HG03571 (cell line): ENCODE measurements around the gene ACOT7.
A peak's percentile ranks its signal among the peaks of the same experiment; 100 is the strongest.
"Not testable (repeated sequence)": the region's sequence is repeated elsewhere in the genome, so short reads cannot be mapped to it uniquely, and the experiment has no call there.

Experiments
- ATAC-seq: cut with Tn5 transposase; IDR thresholded peaks from one replicate; pipeline ENCODE4 v1.9.1; 2021; ENCODE audit not compliant: unreplicated experiment

Gene ACOT7

GRCh38 chr1:6241887-6242740, 151.5 kb downstream of the ACOT7 start:
- no peak for ATAC-seq

DNA sequence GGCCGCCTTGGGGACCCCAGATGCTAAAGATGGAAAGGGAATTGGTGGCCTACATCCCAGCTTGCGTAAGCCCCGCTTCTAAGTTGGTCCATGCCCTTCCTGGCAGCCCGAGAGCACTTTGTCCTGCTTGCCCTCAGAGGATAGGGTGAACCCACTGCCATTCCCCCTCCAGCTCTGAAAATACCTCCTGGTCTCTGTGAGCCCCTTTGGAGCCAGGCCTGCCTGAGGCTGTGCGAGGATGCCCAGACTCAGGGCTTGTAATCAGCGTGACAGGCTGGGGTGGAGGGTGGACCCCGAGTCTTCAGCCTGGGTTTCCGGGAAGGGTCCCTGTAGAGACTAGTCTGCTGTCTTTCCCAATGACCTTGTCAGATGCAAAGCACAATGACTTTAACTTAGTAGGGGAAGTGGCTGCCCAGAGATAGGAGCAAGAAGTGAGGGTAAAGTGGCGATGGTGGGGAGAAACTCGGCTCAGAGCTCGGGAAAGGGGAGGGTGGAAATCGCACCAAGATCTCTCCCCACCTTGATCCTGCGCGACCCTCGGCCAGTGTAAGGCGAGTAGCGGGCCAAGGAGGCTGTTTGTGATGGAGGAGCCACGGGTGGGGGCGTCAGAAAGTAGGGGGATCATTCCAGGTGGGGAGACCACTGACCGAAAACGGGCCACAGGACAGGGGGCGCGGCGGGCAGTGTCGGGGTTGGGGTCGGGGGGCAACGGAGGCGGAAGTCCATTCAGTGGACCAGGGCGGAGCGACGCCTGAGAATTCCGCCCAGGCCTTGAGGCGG, 152.3 kb downstream of the ACOT7 start:
- ATAC-seq, result no peak

DNA sequence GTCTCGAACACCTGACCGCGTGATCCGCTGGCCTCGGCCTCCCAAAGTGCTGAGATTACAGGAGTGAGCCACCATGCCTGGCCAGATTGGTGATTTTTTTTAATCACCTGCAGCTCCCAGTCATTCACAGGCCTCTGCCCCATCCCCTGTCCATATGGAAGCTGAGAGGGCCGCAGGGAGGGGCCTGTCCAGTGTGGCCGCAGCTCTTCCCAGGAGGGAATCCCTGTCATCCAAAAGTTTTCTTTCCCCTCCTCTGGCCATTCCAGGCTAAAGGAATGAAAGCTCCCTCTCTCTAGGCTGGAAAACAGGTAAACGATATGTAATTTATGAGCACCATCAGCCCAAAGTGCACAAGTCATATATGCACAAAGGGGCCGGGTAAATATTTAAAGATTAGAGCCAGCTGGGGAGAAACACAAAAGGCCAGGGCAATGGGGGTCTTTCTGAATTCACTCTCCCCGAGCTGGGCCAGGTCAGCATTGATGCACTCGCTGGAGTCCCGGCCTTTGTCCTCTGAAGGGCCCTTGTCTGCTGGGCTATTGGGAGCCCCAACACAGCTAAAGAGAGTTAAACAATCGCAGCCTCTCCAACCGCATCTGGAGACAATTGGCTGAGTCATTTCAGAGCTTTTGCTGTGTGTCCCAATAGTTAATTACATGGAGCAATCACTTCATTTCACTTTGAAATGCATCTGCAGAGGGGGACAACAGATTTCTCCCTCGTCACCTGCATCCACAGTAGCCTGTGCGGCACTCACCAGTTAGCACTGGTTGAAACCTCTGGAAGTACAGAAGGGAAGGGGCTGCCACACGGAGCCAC, 153.4 kb downstream of the ACOT7 start:
- no peak for ATAC-seq

GRCh38 chr1:6239213-6239752, 154.3 kb downstream of the ACOT7 start:
- ATAC-seq, result no peak

DNA sequence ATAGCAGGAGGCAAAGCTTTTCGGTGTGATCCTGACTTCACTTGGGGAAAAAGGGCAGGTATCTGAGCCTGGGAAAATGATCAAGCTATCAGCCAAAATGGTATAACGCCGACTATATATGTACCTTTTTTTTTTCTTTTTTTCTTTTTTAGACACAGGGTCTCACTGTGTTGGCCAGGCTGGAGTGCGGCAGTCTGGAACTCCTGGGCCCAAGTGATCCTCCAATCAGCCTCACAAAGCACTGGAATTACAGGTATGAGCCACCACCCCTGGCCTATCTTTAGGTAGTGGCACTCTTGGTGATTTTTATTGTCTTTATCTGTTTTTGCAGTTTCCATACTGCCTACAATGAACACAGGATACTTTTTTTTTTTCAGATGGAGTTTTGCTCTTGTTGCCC, 156.5 kb downstream of the ACOT7 start:
- no peak for ATAC-seq

- ATAC-seq, result peak; percentile 8
Measured at GRCh38 chr1:6235296-6235677, 158.3 kb downstream of the ACOT7 start.

- no peak for ATAC-seq
Measured at GRCh38 chr1:6234502-6235295, 158.9 kb downstream of the ACOT7 start.

GRCh38 chr1:6233376-6233775, 160.2 kb downstream of the ACOT7 start:
- ATAC-seq, result no peak

- ATAC-seq, result no peak
Measured at GRCh38 chr1:6225651-6226050, 167.9 kb downstream of the ACOT7 start.

DNA sequence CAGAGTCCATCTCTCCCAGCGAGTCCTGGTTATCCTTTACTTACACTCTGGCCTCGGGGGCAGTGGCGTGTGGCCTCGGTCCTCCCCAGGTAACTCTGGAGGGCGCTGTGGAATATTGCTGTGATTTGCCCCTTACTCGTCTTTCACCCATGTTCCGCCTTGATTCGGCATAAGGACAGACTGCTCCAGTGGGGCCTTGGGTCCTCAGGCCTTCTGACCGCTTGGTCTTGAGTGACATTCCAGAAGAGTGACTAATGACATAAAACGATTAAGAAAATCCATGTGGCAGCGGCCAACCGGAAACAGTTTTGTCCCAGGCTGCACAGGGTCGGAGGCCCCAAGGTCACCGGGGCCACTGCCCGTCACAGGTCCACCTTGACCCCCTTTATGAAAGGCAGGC, 168.8 kb downstream of the ACOT7 start:
- ATAC-seq, result no peak

- no peak for ATAC-seq
Measured at GRCh38 chr1:6223617-6224016, 169.9 kb downstream of the ACOT7 start.

DNA sequence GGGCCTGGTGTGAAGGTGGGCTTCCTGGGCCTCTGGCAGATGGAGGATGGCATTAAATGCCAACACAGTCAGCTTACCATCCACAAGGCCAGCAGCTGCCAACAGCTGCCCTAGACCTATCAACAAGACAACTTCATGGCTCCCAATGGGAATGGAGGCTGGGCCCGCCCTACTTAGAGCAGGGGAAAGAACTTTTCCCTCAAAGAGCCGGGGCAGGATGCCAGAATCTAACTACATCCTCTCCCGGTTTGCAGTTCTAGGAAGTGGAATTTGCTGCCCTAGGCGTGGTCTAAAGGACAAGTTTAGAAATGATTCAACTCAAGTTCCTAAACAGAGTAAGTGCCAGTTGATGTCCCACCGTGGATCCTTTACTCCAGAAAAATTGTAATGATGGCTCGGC, 170.9 kb downstream of the ACOT7 start:
- no peak for ATAC-seq

GRCh38 chr1:6221210-6221784, 172.3 kb downstream of the ACOT7 start:
- no peak for ATAC-seq

DNA sequence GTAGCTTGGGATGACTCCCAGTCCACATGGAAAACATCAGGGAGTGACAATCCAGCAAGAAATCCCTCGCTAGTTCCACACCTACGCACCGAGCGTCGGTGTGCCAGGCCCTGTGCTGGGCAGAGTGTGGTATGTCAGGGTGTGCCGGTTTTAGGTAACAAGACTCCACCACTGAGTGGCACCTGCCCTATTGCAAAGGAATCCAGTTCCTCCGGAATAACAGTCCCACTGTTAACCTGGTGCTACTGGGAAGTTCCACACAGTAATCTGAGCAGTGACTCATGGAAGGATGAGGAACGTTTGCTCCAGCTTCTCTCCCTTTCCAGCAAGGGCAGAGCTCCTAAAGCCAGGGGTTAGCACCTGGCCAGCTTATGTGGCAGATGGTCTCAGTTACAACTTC, 173.3 kb downstream of the ACOT7 start:
- ATAC-seq, result no peak

DNA sequence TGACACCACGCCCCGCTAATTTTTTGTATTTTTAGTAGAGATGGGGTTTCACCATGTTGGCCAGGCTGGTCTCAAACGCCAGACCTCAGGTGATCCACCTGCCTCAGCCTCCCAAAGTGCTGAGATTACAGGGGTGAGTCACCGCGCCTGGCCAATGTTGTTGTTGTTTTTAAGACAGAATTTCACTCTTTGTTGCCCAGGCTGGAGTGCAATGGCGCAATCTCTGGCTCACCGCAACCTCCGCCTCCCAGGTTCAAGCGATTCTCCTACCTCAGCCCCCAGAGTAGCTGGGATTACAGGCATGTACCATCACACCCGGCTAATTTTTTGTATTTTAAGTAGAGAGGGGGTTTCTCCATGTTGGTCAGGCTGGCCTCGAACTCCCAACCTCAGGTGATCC, 173.9 kb downstream of the ACOT7 start:
- not testable (repeated sequence) for ATAC-seq

DNA sequence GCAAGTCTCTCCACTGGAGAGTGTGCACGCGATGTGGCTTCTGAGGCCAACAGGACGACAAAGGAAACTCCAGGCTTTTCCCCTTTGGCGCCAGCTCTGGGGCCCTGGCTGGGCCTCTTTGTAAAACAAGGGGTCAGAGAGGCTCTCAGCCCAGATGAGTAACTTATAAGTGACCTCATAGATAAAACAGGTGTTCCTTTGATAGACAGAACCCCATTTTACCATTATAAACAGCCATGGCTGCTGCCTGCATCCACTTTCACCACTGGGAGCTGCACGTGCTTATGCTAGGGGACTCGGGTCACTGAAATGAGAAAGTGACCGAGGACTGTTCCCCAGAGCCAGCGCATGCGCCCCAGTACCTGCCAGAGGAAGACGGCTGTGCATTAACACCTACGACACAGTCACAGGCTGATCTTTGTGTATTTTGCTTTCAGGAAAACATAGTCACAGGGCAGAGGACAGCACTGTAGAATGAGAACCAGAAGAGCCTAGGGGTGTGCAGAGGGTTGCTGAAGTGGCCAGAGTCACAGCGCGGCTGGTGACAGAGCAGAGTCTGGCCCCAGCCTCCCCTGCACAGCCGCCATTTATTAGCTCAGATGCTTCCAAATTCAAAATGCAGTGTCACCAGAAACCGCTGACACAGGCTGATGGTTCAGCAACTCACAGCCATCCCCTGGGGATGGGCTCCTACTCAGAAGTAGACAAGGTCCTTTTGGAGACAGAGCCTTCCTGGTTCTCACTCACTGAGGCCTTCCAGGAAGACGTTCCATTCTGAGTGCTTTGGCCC, 175.0 kb downstream of the ACOT7 start:
- ATAC-seq, result no peak
